Thyroid gland (tissue), 4 donors: ENCODE data around the gene SOAT2.

ENCODE experiments used
- POLR2A ChIP-seq, 2 donors: fragments of 450-650 bp; IDR thresholded peaks; one replicate each; pipeline ENCODE4 v1.6.1; 2017; ENCODE audit warnings: antibody characterized with exemption in 2 of 2, mild to moderate bottlenecking in 2 of 2, moderate library complexity in 1 of 2
- TF ChIP-seq, protein P1 (sequence below), 6 experiments: fragments of 200-600 bp in 3 of 6; fragments of 450-650 bp in 3 of 6; sonication (generic) in 3 of 6; IDR thresholded peaks; one replicate each; pipeline ENCODE4 v1.5.1; 2016 to 2019; ENCODE audit warnings: antibody characterized with exemption in 6 of 6, mild to moderate bottlenecking in 2 of 6, inconsistent platforms in 1 of 6, moderate library complexity in 1 of 6

DNA sequence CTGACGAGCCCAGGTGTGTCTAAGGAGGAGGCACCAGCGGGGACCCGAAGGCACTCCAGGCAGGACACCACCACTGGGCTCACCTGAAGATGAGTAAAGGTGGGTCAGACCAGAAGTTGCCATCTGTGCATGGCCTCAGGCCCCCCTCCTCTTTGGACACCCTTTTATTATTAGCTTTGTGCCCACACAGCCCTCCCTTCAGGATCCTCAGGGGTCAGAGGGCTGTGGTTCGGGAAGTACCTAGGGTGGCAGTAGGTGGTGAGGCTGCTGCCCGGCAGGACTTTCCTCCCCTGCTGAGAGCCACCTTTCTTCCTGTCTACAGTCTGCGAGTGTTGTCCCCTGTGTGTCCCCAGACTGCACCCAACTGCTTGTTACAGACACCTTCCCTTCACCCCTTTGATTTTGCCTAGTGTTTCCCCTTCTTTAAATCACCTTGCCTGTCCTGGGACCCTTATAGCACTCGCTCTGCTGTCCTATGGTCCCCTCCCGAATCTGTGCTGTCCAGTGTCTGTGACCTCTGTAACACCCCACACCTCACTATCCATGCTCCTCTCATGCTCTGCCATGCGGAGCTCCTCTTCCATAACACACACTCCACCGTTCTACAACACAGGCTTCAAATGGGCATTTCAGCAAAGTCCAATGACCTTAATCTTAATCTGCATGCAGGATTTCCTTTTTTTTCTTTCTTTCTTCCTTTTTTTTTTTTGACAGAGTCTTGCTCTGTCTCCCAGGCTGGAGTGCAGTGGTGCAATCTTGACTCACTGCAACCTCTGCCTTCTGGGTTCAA lies 25.7 kb downstream of the SOAT2 start:
- TF ChIP-seq, protein P1, sequence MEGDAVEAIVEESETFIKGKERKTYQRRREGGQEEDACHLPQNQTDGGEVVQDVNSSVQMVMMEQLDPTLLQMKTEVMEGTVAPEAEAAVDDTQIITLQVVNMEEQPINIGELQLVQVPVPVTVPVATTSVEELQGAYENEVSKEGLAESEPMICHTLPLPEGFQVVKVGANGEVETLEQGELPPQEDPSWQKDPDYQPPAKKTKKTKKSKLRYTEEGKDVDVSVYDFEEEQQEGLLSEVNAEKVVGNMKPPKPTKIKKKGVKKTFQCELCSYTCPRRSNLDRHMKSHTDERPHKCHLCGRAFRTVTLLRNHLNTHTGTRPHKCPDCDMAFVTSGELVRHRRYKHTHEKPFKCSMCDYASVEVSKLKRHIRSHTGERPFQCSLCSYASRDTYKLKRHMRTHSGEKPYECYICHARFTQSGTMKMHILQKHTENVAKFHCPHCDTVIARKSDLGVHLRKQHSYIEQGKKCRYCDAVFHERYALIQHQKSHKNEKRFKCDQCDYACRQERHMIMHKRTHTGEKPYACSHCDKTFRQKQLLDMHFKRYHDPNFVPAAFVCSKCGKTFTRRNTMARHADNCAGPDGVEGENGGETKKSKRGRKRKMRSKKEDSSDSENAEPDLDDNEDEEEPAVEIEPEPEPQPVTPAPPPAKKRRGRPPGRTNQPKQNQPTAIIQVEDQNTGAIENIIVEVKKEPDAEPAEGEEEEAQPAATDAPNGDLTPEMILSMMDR (IDR thresholded peaks at IDR 0.05), result no peak
- no peak for TF ChIP-seq POLR2A (IDR thresholded peaks at IDR 0.05)
